ENCODE measurements around the gene FREM2.

- TF ChIP-seq TEAD2 (CRISPR knock-in tag; IDR thresholded peaks at IDR 0.05): no peak
- no peak for TF ChIP-seq ZNF44 (CRISPR knock-in tag; IDR thresholded peaks at IDR 0.05)
- no peak for TF ChIP-seq ZNF432 (CRISPR knock-in tag; IDR thresholded peaks at IDR 0.05; ENCODE audit: borderline replicate concordance)
- no peak for TF ChIP-seq SRF (IDR thresholded peaks at IDR 0.05; ENCODE audit: low read depth, low read length)
- TF ChIP-seq CTCF (CRISPR knock-in tag; IDR thresholded peaks at IDR 0.05): no peak
- TF ChIP-seq SETDB1 (CRISPR knock-in tag; IDR thresholded peaks at IDR 0.05; ENCODE audit: borderline replicate concordance): no peak
- TF ChIP-seq ZNF253 (CRISPR knock-in tag; IDR thresholded peaks at IDR 0.05; ENCODE audit: borderline replicate concordance): no peak
- no peak for TF ChIP-seq EP300 (IDR thresholded peaks at IDR 0.05; ENCODE audit: low read depth in 2 of 2, low read length in 2 of 2)
- TF ChIP-seq EP300 (CRISPR knock-in tag; IDR thresholded peaks at IDR 0.05; ENCODE audit: borderline replicate concordance): no peak
- no peak for TF ChIP-seq RCOR2 (CRISPR knock-in tag; IDR thresholded peaks at IDR 0.05)
- TF ChIP-seq SMC3 (IDR thresholded peaks at IDR 0.05; ENCODE audit: low read length): no peak
Measured at GRCh38 chr13:38735665-38736440, 49.0 kb downstream of the FREM2 start.
